ENCODE data around the gene ZNF862. TPM values are rescaled to one million over a fixed set of nuclear protein-coding genes. Genes with fewer than 3 reads are reported as not detected.

ZNF862 gene
- total RNA-seq, 1 experiment from 2014 or later, result 17.7 TPM

GRCh38 chr7:149800169-149800555 lies 38.0 kb upstream of the ZNF862 start:
- no peaks in the 10 kb centered on the region for H3K4me1 Mint-ChIP-seq (ENCODE audit: low read depth, unreplicated experiment)
- CTCF ChIA-PET, result interaction anchor here (1.2 to 1.4 kb wide), 2 partner anchors 9 to 138 kb away, joined by 3 to 9 read pairs; no protein-coding TSS in a partner anchor

GRCh38 chr7:149801002-149801566 lies 37.1 kb upstream of the ZNF862 start:
- Mint-ChIP-seq H3K36me3 (ENCODE audit: insufficient read depth, unreplicated experiment) (peaks cover 5% of the 10 kb centered on the region), H3K27ac (ENCODE audit: unreplicated experiment) (no peak overlapping the region), H3K4me1 (ENCODE audit: low read depth, unreplicated experiment) (no peaks in the 10 kb centered on the region), H3K4me3 (ENCODE audit: low read depth, unreplicated experiment) (no peak overlapping the region), H3K27me3 (ENCODE audit: unreplicated experiment) (peaks cover 84% of the 10 kb centered on the region), H3K9me3 (ENCODE audit: low read depth, unreplicated experiment) (no peaks in the 10 kb centered on the region)
- no peak for DNase-seq
- BruUV-seq (replicated peaks), result no TSS peak
- intact Hi-C loops (cut with micrococcal nuclease; ENCODE audit: unreplicated experiment), result no loop called here
- no peak for TF ChIP-seq CTCF (IDR thresholded peaks at IDR 0.05; ENCODE audit: unreplicated experiment)
- CTCF ChIA-PET, result interaction anchor here (0.5 kb wide), 1 partner anchor 1058 kb away, joined by 4 read pairs; no protein-coding TSS in a partner anchor

More at GRCh38 chr7:149800169-149800555, 38.0 kb upstream of the ZNF862 start:
- no TSS peak for BruUV-seq (replicated peaks)
- no peak for DNase-seq
- Mint-ChIP-seq H3K4me3 (ENCODE audit: low read depth, unreplicated experiment) (no peak overlapping the region), H3K27ac (ENCODE audit: unreplicated experiment) (no peak overlapping the region), H3K36me3 (ENCODE audit: insufficient read depth, unreplicated experiment) (peaks cover 3% of the 10 kb centered on the region), H3K9me3 (ENCODE audit: low read depth, unreplicated experiment) (no peaks in the 10 kb centered on the region), H3K27me3 (ENCODE audit: unreplicated experiment) (peaks cover 85% of the 10 kb centered on the region)
- TF ChIP-seq CTCF (IDR thresholded peaks at IDR 0.05; ENCODE audit: unreplicated experiment), result no peak
- intact Hi-C loops (cut with micrococcal nuclease; ENCODE audit: unreplicated experiment), result no loop called here

GRCh38 chr7:149801816-149802215 lies 36.4 kb upstream of the ZNF862 start:
- H3K27me3 Mint-ChIP-seq (ENCODE audit: unreplicated experiment), result peaks cover 87% of the 10 kb centered on the region
- no peak overlapping the region for H3K4me3 Mint-ChIP-seq (ENCODE audit: low read depth, unreplicated experiment)
- no peak for DNase-seq
- intact Hi-C loops (cut with micrococcal nuclease; ENCODE audit: unreplicated experiment), result no loop called here
- H3K36me3 Mint-ChIP-seq (ENCODE audit: insufficient read depth, unreplicated experiment), result peaks cover 8% of the 10 kb centered on the region
- H3K9me3 Mint-ChIP-seq (ENCODE audit: low read depth, unreplicated experiment), result no peaks in the 10 kb centered on the region
- no peaks in the 10 kb centered on the region for H3K4me1 Mint-ChIP-seq (ENCODE audit: low read depth, unreplicated experiment)
- no peak for TF ChIP-seq CTCF (IDR thresholded peaks at IDR 0.05; ENCODE audit: unreplicated experiment)
- BruUV-seq (replicated peaks), result no TSS peak
- CTCF ChIA-PET, result no interaction called here
- no peak overlapping the region for H3K27ac Mint-ChIP-seq (ENCODE audit: unreplicated experiment)

GRCh38 chr7:149802966-149803365 lies 35.2 kb upstream of the ZNF862 start:
- peaks cover 8% of the 10 kb centered on the region for H3K36me3 Mint-ChIP-seq (ENCODE audit: insufficient read depth, unreplicated experiment)
- no peak overlapping the region for H3K27ac Mint-ChIP-seq (ENCODE audit: unreplicated experiment)
- BruUV-seq (replicated peaks), result no TSS peak
- no peaks in the 10 kb centered on the region for H3K9me3 Mint-ChIP-seq (ENCODE audit: low read depth, unreplicated experiment)
- CTCF ChIA-PET, result no interaction called here
- no peak overlapping the region for H3K4me3 Mint-ChIP-seq (ENCODE audit: low read depth, unreplicated experiment)
- TF ChIP-seq CTCF (IDR thresholded peaks at IDR 0.05; ENCODE audit: unreplicated experiment), result no peak
- intact Hi-C loops (cut with micrococcal nuclease; ENCODE audit: unreplicated experiment), result no loop called here
- no peak for DNase-seq
- H3K4me1 Mint-ChIP-seq (ENCODE audit: low read depth, unreplicated experiment), result peaks cover 7% of the 10 kb centered on the region
- peaks cover 92% of the 10 kb centered on the region for H3K27me3 Mint-ChIP-seq (ENCODE audit: unreplicated experiment)

Data from Calu3 (cell line).